ENCODE measurements around the gene KRTAP10-6. TPM values are rescaled to one million over a fixed set of nuclear protein-coding genes. Genes with fewer than 3 reads are reported as not detected.

Gene KRTAP10-6
- total RNA-seq, 2 donors from 2014 or later, result not detected

GRCh38 chr21:44589586-44590305 is 2.6 kb downstream of the KRTAP10-6 start:
- Histone ChIP-seq H3K4me3 (no peak overlapping the region), H3K36me3 (no peaks in the 10 kb centered on the region), H3K27me3 (no peaks in the 10 kb centered on the region), H3K4me1 (no peaks in the 10 kb centered on the region), H3K27ac (no peak overlapping the region), H3K9me3 (no peaks in the 10 kb centered on the region)
- DNase-seq (ENCODE audit: low spot score), result no peak
- no peak for TF ChIP-seq CTCF (IDR thresholded peaks at IDR 0.05)

- no peaks in the 10 kb centered on the region for H3K36me3 ChIP-seq
- no peak for DNase-seq (ENCODE audit: low spot score)
- H3K9me3 ChIP-seq, result no peaks in the 10 kb centered on the region
- no peaks in the 10 kb centered on the region for H3K27me3 ChIP-seq
- H3K4me3 ChIP-seq, result no peak overlapping the region
- no peak overlapping the region for H3K27ac ChIP-seq
- H3K4me1 ChIP-seq, result no peaks in the 10 kb centered on the region
- TF ChIP-seq CTCF (IDR thresholded peaks at IDR 0.05), result no peak
Measured at GRCh38 chr21:44589094-44589493, 3.2 kb downstream of the KRTAP10-6 start.

- no peak for TF ChIP-seq CTCF (IDR thresholded peaks at IDR 0.05)
- no peak overlapping the region for H3K4me3 ChIP-seq
- no peaks in the 10 kb centered on the region for H3K27me3 ChIP-seq
Measured at GRCh38 chr21:44585892-44586291, 6.4 kb downstream of the KRTAP10-6 start.

GRCh38 chr21:44583800-44584147 is 8.5 kb downstream of the KRTAP10-6 start:
- Histone ChIP-seq H3K27me3 (no peaks in the 10 kb centered on the region), H3K9me3 (peaks cover 0 to 13% of the 10 kb centered on the region in 2 donors), H3K36me3 (no peaks in the 10 kb centered on the region), H3K27ac (no peak overlapping the region), H3K4me3 (no peak overlapping the region), H3K4me1 (no peaks in the 10 kb centered on the region)
- no peak for DNase-seq (ENCODE audit: low spot score)
- no peak for TF ChIP-seq CTCF (IDR thresholded peaks at IDR 0.05)

More at GRCh38 chr21:44585892-44586291, 6.4 kb downstream of the KRTAP10-6 start:
- peaks cover 0 to 11% of the 10 kb centered on the region in 2 donors for H3K9me3 ChIP-seq
- DNase-seq (ENCODE audit: low spot score), result no peak
- H3K27ac ChIP-seq, result no peak overlapping the region
- no peaks in the 10 kb centered on the region for H3K4me1 ChIP-seq
- no peaks in the 10 kb centered on the region for H3K36me3 ChIP-seq

GRCh38 chr21:44583089-44583799 is 9.1 kb downstream of the KRTAP10-6 start:
- DNase-seq (ENCODE audit: low spot score), result peak; percentile 36
- TF ChIP-seq CTCF (IDR thresholded peaks at IDR 0.05), result no peak
- Histone ChIP-seq H3K9me3 (peaks cover 0 to 13% of the 10 kb centered on the region in 2 donors), H3K27ac (no peak overlapping the region), H3K27me3 (no peaks in the 10 kb centered on the region), H3K4me1 (no peaks in the 10 kb centered on the region), H3K4me3 (no peak overlapping the region), H3K36me3 (no peaks in the 10 kb centered on the region)
